GM19397 (cell line): ENCODE measurements around the gene SCYGR7.
"Not testable (repeated sequence)": the region's sequence is repeated elsewhere in the genome, so short reads cannot be mapped to it uniquely, and the experiment has no call there.

ENCODE experiments used
- ATAC-seq: cut with Tn5 transposase; IDR thresholded peaks from one replicate; pipeline ENCODE4 v1.9.1; 2021; ENCODE audit warnings: mild to moderate bottlenecking, moderate library complexity; ENCODE audit not compliant: unreplicated experiment

Gene SCYGR7

DNA sequence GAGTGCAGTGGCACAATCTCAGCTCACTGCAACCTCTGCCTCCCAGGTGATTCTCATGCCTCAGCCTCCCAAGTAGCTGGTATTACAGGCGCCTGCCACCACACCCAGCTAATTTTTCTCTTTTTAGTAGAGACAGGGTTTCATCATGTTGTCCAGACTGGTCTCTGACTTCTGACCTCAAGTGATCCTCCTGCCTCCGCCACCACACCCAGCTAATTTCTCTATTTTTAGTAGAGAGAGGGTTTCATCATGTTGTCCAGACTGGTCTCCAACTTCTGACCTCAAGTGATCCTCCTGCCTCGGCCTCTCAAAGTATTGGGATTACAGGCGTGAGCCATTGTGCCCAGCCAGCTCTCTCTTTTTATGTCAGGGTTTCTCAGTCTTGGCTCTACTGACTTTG is 28.1 kb downstream of the SCYGR7 start:
- ATAC-seq, result not testable (repeated sequence)

DNA sequence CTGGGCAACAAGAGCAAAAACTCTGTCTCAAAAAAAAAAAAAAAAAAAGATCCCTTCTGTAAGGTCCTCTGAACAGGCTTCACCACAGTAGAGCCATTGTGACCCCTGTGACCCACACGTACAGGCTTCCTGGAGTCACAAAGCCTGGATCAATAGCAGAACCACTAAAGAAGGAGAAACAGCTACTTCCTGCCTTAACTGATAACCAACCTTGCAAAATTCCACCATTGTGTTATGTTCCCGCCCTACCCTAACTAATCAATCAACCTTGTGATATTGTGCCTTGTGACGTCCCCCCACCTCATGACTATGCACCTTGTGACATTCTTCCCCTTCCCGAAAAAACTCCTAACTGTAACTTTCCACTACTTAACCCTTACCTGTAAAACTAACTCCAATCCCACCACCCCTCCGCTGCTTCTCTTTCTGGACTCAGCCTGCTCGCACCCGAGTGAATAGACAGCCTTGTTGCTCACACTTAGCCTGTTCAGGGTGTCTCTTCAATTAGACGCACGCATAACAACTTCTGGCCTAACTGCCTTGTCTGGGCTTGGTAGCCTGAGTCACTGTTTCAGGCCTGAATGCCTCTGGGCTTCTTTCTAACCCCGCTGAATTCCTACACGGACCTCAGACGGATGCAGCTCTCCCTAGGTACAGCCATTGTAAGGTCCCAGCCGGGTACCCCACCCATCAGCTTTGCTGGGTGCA is 31.4 kb downstream of the SCYGR7 start:
- no peak for ATAC-seq

DNA sequence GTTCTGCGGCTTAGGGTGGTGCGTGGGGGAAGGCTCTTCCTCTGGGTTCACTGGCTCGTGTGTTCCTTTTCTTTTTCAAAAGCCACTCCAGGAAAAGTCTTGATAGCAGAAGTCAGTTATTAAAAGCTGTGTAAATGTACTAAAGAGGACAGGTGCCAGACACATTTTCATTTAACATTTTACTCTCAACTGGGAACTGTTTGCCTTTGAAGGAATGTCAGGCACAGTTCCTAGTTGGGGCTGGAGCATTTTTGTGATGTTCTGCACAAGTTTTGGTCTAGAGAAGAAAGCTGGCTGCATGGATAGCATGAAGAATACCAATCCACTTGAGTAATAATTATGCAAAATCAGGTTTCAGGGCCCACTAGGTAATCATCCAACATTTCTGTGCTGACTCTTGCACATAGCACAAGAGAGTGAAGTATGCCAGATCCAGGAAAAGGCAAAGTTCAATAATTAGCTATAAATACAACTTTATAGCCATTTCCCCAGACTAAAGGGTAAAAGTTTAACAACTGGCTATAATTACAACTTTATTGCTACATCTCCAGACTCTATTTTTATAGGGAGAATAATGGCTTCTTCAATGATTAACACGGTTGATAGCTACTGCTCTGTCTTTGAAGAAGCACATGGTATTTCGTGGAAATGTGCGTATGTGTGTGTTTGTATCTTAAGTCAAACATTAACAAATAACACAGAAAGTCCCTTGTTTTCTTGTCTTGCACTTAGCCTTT is 33.8 kb downstream of the SCYGR7 start:
- no peak for ATAC-seq

DNA sequence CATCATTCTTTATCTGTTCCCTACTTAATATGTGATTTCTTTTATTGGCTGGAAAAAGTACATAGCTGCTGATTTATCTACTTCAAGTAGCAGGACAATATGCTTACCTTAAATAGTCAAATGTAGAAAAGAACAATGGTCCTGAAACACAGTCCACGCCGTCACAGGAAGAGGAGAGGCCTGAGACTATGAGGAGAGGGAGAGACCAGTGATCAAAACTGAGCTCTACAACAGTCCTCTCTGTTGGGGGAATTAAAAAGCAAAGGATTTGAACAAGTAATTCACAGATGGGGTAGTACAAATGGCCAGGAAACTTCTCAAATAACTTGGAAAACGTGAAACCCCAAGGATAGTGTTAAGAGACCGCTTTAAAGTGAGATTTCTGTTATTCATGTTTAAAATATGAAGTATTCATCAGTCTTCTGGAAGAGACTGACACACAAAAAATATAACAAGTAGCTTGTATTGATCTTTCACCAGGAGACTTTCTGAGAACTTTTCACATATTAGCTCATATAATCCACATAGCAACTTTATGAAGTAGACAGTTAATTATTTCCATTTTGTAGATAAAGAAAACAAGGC is 37.7 kb downstream of the SCYGR7 start:
- no peak for ATAC-seq

DNA sequence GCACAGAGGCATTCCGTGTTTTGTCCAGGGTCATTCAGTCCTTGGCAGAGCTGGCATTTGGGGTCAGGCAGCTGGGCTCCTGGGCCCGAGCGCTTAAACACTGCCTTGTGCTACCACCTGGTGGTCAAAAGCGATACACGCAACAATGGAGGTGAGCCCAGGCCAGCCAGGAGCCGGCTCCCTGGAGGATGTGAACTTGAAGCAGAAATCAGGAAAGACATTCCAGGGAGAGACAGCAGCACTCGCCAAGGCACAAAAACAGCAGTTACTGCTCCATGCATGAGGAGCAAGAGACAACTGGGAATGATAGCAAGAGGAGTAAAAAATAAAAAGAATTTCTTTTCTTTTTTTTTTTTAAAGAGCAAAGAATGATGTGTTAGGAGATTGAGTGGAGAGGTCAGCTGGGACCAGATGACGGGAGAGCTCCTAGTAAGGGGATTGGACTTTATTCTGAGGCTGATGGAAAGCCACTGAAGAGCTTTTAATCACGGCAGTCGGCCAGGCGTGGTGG is 38.3 kb downstream of the SCYGR7 start:
- ATAC-seq, result peak; percentile 98

GRCh38 chr2:227767830-227768229 is 39.7 kb downstream of the SCYGR7 start:
- no peak for ATAC-seq

DNA sequence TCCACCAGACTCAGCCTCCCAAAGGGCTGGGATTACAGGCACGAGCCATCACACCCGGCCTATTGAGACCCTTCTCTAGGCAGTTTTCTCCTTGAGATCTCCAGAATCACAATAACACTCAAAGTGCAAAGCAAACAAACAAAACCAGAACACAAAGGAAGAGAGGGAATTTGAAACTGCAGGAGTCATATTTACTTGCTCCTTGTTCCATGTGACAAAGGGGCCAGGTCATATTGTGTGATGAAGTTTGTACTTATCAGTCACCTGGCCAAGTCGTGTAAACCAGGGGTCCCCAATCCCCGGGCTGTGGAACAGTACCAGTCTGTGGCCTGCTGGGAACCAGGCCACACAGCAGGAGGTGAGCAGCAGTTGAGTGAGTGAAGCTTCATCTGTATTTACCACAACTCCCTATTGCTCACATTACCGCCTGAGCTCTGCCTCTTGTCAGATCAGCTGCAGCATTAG is 44.1 kb downstream of the SCYGR7 start:
- no peak for ATAC-seq

GRCh38 chr2:227772932-227773331 is 44.8 kb downstream of the SCYGR7 start:
- no peak for ATAC-seq

- ATAC-seq, result no peak
Observed at GRCh38 chr2:227774011-227774624, 46.0 kb downstream of the SCYGR7 start.

DNA sequence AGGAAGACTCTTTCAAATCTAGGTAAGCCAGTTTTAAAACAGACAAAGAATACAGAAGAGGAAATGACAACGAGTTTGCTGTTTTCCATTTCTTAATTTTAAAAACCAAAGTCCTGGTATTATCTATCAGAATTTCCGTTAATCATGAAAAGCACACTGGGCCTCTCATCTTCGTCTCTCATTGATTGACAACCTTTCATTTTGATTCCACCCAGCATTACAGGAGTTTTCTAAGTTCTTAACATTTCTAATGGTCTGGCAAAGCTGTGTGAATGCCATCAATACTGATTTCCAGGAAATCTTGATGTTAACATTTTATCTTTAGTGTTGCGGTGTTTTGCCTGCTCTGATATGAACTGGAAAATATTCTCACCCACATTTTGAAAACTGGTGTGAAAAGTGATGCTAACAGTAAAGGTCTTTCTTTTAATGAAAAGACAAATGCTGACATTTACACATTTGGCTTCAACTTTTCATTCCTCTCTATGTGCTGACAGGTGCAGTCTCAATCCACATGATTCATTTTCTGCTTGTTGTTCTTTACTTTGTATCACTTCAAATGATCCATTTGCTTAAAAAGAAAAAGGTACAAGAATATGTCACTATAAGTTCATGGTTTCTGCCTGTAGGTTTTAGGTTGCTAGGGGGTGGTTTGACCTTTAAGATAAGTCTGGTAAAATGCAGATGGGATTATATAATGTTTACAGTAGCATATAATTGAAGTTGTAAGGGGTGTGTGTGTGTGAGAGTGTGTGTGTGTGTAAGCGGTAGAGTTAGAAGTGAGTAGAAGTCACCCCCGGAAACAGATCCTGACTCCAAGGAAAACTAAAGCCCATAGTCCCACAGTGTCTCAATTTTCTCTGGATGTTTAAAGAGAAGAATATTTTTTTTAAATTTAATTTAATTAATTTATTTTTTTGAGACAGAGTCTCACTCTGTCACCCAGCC is 47.0 kb downstream of the SCYGR7 start:
- ATAC-seq, result no peak
